HEK293 (cell line): ENCODE results near the gene SPATA31E1.
"Not testable (repeated sequence)": the region's sequence is repeated elsewhere in the genome, so short reads cannot be mapped to it uniquely, and the experiment has no call there.

Source experiments
- CTCF ChIA-PET: fragments of 350-600 bp; formaldehyde crosslinking; extraction: SDS; loops from one replicate; lab custom pipeline; 2021; ENCODE audit warnings: antibody characterized with exemption; lab: Yijun Ruan, JAX
- POLR2A ChIA-PET: fragments of 300-600 bp; formaldehyde crosslinking; extraction: SDS; loops from one replicate; lab custom pipeline; 2020; ENCODE audit warnings: antibody characterized with exemption, inconsistent platforms; lab: Yijun Ruan, JAX
- H3K27ac ChIP-seq: fragments of 200-500 bp; sonication (Bioruptor generic); 2 replicates; pipeline ENCODE4 v1.5.1; 2014; ENCODE audit warnings: low read depth, low read length, control low read depth, inconsistent platforms; ENCODE audit errors: extremely low read depth
- H3K36me3 ChIP-seq, 2 experiments: fragments of 200-500 bp in 1 of 2; sonication (Bioruptor generic) in 1 of 2; 1 replicate in 1 of 2; 2 replicates in 1 of 2; pipeline ENCODE4 v1.5.1; 2014 to 2017; ENCODE audit warnings: inconsistent platforms in 2 of 2, low read length in 2 of 2; ENCODE audit not compliant: control insufficient read depth in 2 of 2, insufficient read depth in 1 of 2
- H3K4me1 ChIP-seq: fragments of 200-500 bp; sonication (Bioruptor generic); 2 replicates; pipeline ENCODE4 v1.5.1; 2014; ENCODE audit warnings: mild to moderate bottlenecking, low read length, inconsistent platforms; ENCODE audit not compliant: control insufficient read depth, insufficient read depth
- H3K4me3 ChIP-seq: 2 replicates; pipeline ENCODE4 v1.5.1; 2011; ENCODE audit warnings: low read depth, mild to moderate bottlenecking, control low read depth, low read length, moderate library complexity
- H3K9me3 ChIP-seq: fragments of 200-500 bp; sonication (Bioruptor generic); 2 replicates; pipeline ENCODE4 v1.5.1; 2014; ENCODE audit warnings: low read depth, low read length, inconsistent platforms; ENCODE audit not compliant: control insufficient read depth, insufficient read depth
- GFI1B ChIP-seq: fragments of 450-650 bp; formaldehyde crosslinking; IDR thresholded peaks from 2 replicates; pipeline ENCODE4 v1.5.1; 2016; ENCODE audit warnings: missing biosample characterization, missing genetic modification characterization
- GLIS1 ChIP-seq: fragments of 450-650 bp; formaldehyde crosslinking; IDR thresholded peaks from 2 replicates; pipeline ENCODE4 v1.5.1; 2016; ENCODE audit warnings: missing biosample characterization, missing genetic modification characterization
- PRDM1 ChIP-seq: fragments of 450-650 bp; formaldehyde crosslinking; IDR thresholded peaks from 2 replicates; pipeline ENCODE4; 2016; ENCODE audit warnings: missing biosample characterization, missing genetic modification characterization
- ZFHX2 ChIP-seq: fragments of 450-650 bp; formaldehyde crosslinking; conservative IDR thresholded peaks from 2 replicates; pipeline ENCODE4 v1.5.1; 2016; ENCODE audit warnings: missing biosample characterization, missing genetic modification characterization
- ZNF239 ChIP-seq: fragments of 450-650 bp; formaldehyde crosslinking; IDR thresholded peaks from 2 replicates; pipeline ENCODE4 v1.5.1; 2016; ENCODE audit warnings: missing biosample characterization, missing genetic modification characterization
- ZNF24 ChIP-seq: fragments of 450-650 bp; formaldehyde crosslinking; IDR thresholded peaks from 2 replicates; pipeline ENCODE4 v1.5.1; 2016; ENCODE audit warnings: missing biosample characterization, missing genetic modification characterization
- ZNF404 ChIP-seq: fragments of 450-650 bp; formaldehyde crosslinking; IDR thresholded peaks from 2 replicates; pipeline ENCODE4 v1.5.1; 2017; ENCODE audit warnings: missing biosample characterization, missing genetic modification characterization
- ZNF426 ChIP-seq: fragments of 450-650 bp; formaldehyde crosslinking; IDR thresholded peaks from 2 replicates; pipeline ENCODE4 v1.5.1; 2017; ENCODE audit warnings: missing biosample characterization, missing genetic modification characterization, mild to moderate bottlenecking, inconsistent platforms, moderate library complexity
- ZNF48 ChIP-seq: fragments of 450-650 bp; formaldehyde crosslinking; IDR thresholded peaks from 2 replicates; pipeline ENCODE4 v1.5.1; 2016; ENCODE audit warnings: missing biosample characterization, missing genetic modification characterization
- ZNF600 ChIP-seq: fragments of 450-650 bp; formaldehyde crosslinking; IDR thresholded peaks from 2 replicates; pipeline ENCODE4 v1.5.1; 2016; ENCODE audit warnings: missing biosample characterization, missing genetic modification characterization
- ZNF610 ChIP-seq: fragments of 450-650 bp; formaldehyde crosslinking; IDR thresholded peaks from 2 replicates; pipeline ENCODE4 v1.5.1; 2016; ENCODE audit warnings: missing biosample characterization, missing genetic modification characterization, borderline replicate concordance
- ZNF843 ChIP-seq: fragments of 450-650 bp; formaldehyde crosslinking; IDR thresholded peaks from 2 replicates; pipeline ENCODE4 v1.5.1; 2016; ENCODE audit warnings: missing biosample characterization, missing genetic modification characterization
- TF ChIP-seq, protein P1 (sequence below): fragments of 450-650 bp; formaldehyde crosslinking; IDR thresholded peaks from 2 replicates; pipeline ENCODE4 v1.5.1; 2016; ENCODE audit warnings: missing biosample characterization, missing genetic modification characterization, low read depth
- TF ChIP-seq, protein P2 (sequence below): fragments of 450-650 bp; formaldehyde crosslinking; IDR thresholded peaks from 2 replicates; pipeline ENCODE4 v1.5.1; 2016; ENCODE audit warnings: missing biosample characterization, missing genetic modification characterization
- TF ChIP-seq, protein P3 (sequence below): fragments of 450-650 bp; formaldehyde crosslinking; IDR thresholded peaks from 2 replicates; pipeline ENCODE4 v1.5.1; 2017; ENCODE audit warnings: missing biosample characterization, mild to moderate bottlenecking, missing genetic modification characterization, moderate library complexity

Gene SPATA31E1

DNA sequence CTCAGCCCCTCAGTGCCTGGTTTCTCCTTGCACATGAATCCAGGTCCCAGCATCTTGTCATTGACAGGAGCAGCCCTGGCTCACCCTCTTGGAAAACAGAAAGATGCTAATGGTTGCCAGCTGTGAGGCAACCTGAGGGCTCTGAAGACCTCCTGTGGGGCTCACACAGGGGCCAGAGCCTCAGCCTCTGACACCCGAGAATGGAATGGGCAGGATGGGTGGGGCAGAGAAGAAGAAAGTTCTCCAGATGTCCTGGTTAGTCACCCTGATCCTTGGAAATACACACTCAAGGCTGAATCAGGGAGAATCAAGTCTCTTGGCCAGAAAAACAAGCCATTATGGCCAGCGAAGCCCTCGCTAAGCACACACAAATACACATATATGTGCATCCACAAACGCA is 32.3 kb upstream of the SPATA31E1 start (continued):
- no peak for TF ChIP-seq ZNF600 (tag by site-specific recombination)
- TF ChIP-seq, protein P1, sequence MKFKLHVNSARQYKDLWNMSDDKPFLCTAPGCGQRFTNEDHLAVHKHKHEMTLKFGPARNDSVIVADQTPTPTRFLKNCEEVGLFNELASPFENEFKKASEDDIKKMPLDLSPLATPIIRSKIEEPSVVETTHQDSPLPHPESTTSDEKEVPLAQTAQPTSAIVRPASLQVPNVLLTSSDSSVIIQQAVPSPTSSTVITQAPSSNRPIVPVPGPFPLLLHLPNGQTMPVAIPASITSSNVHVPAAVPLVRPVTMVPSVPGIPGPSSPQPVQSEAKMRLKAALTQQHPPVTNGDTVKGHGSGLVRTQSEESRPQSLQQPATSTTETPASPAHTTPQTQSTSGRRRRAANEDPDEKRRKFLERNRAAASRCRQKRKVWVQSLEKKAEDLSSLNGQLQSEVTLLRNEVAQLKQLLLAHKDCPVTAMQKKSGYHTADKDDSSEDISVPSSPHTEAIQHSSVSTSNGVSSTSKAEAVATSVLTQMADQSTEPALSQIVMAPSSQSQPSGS: no peak
- TF ChIP-seq ZNF24: no peak
- TF ChIP-seq, protein P2, sequence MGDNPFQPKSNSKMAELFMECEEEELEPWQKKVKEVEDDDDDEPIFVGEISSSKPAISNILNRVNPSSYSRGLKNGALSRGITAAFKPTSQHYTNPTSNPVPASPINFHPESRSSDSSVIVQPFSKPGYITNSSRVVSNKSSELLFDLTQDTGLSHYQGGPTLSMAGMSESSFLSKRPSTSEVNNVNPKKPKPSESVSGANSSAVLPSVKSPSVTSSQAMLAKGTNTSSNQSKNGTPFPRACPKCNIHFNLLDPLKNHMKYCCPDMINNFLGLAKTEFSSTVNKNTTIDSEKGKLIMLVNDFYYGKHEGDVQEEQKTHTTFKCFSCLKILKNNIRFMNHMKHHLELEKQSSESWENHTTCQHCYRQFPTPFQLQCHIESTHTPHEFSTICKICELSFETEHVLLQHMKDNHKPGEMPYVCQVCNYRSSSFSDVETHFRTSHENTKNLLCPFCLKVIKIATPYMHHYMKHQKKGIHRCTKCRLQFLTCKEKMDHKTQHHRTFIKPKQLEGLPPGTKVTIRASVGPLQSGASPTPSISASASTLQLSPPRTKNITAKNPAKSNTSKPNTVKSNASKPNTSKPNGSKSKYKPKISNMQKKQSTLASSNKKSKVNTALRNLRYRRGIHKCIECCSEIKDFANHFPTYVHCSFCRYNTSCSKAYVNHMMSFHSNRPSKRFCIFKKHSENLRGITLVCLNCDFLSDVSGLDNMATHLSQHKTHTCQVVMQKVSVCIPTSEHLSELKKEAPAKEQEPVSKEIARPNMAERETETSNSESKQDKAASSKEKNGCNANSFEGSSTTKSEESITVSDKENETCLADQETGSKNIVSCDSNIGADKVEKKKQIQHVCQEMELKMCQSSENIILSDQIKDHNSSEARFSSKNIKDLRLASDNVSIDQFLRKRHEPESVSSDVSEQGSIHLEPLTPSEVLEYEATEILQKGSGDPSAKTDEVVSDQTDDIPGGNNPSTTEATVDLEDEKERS (tag by site-specific recombination): no peak

DNA sequence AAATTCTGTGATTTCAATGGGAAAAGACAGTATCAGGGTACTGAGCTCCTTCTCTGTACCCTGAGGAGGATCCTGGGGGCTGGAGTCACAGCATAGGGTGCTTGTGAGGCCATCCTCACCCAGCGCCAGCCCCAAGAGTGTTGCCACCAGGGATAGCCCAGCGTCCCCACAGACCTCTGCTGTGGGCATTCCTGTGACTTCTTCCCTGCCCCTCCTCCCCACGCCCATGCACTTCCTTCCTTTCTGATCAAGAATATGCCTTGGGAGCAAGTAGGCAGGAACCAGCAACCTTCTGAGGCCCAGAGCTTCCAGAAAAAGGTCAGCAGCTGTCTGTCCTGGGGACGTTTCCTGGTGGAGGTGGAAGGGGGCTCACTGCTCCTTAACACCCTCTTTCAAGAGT is 31.5 kb upstream of the SPATA31E1 start:
- H3K4me3 ChIP-seq, H3K36me3 ChIP-seq, H3K4me1 ChIP-seq, H3K27ac ChIP-seq, H3K9me3 ChIP-seq, POLR2A ChIA-PET: not testable (repeated sequence)
- CTCF ChIA-PET: interaction anchor here (0.6 kb wide), 1 partner anchor 33 kb away, joined by 3 read pairs; no protein-coding TSS in a partner anchor

DNA sequence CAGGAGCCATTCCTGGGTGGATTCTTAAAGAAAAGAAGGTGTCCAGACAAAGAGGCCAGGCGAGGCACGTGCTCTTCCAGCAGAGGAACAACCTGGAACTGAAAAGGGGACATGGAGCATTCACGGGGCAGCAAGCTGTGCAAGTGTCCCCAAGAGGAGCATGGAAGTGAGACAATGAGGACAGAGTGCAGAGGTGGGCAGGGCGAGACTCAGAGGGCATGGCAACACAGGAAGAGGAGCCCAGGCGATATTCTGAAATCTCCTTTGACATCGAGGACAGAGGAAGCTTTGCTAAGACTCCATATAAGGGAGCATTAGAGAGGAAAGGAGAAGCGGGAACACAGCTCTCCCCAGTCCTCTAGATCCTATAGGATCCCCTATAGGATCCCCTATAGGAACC is 29.4 kb upstream of the SPATA31E1 start:
- no peak overlapping the region for H3K27ac ChIP-seq
- H3K4me3 ChIP-seq: no peak overlapping the region
- H3K4me1 ChIP-seq: no peaks in the 10 kb centered on the region
- TF ChIP-seq PRDM1 (no peak), ZFHX2 (tag by site-specific recombination) (no peak), ZNF610 (tag by site-specific recombination) (no peak), GFI1B (no peak), GLIS1 (tag by site-specific recombination) (no peak), ZNF239 (tag by site-specific recombination) (no peak), ZNF48 (tag by site-specific recombination) (no peak), ZNF426 (tag by site-specific recombination) (no peak), ZNF404 (no peak), ZNF843 (tag by site-specific recombination) (no peak)
- TF ChIP-seq, protein P3, sequence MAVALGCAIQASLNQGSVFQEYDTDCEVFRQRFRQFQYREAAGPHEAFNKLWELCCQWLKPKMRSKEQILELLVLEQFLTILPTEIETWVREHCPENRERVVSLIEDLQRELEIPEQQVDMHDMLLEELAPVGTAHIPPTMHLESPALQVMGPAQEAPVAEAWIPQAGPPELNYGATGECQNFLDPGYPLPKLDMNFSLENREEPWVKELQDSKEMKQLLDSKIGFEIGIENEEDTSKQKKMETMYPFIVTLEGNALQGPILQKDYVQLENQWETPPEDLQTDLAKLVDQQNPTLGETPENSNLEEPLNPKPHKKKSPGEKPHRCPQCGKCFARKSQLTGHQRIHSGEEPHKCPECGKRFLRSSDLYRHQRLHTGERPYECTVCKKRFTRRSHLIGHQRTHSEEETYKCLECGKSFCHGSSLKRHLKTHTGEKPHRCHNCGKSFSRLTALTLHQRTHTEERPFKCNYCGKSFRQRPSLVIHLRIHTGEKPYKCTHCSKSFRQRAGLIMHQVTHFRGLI (tag by site-specific recombination): no peak
- H3K9me3 ChIP-seq: no peaks in the 10 kb centered on the region
- CTCF ChIA-PET: no interaction called here
- POLR2A ChIA-PET: no interaction called here
- H3K36me3 ChIP-seq: no peaks in the 10 kb centered on the region
